Measurements from ENCODE around the gene SYNRG.

GRCh38 chr17:37648555-37648954 lies 39.3 kb upstream of the SYNRG start:
- TF ChIP-seq CTCF (IDR thresholded peaks at IDR 0.05; ENCODE audit: low read depth, low read length, missing input control) (no peak), RAD21 (IDR thresholded peaks at IDR 0.05) (no peak), REST (IDR thresholded peaks at IDR 0.05) (no peak), GABPA (IDR thresholded peaks at IDR 0.05 in 1 of 2, conservative IDR thresholded peaks at IDR 0.05 in 1 of 2) (no peak), YY1 (IDR thresholded peaks at IDR 0.05) (no peak), EGR1 (IDR thresholded peaks at IDR 0.05; ENCODE audit: low read depth in 2 of 2) (no peak), RXRA (IDR thresholded peaks at IDR 0.05) (no peak), TAF1 (conservative IDR thresholded peaks at IDR 0.05) (no peak), HNF4A (conservative IDR thresholded peaks at IDR 0.05) (no peak), MAX (IDR thresholded peaks at IDR 0.05) (no peak), ATF3 (IDR thresholded peaks at IDR 0.05) (no peak), SP1 (IDR thresholded peaks at IDR 0.05) (no peak), NR2F2 (IDR thresholded peaks at IDR 0.05) (no peak), JUND (IDR thresholded peaks at IDR 0.05) (no peak)

Measured in liver (tissue), 3 donors.